DMS114 treated with DMSO at 0.1 percent for 48 hours (cell line): ENCODE data around the gene GATD1.

Experiments used
- DNase-seq: peaks from one replicate; lab custom pipeline; 2025; ENCODE audit not compliant: unreplicated experiment; lab: John Stamatoyannopoulos, UW

Gene GATD1

DNA sequence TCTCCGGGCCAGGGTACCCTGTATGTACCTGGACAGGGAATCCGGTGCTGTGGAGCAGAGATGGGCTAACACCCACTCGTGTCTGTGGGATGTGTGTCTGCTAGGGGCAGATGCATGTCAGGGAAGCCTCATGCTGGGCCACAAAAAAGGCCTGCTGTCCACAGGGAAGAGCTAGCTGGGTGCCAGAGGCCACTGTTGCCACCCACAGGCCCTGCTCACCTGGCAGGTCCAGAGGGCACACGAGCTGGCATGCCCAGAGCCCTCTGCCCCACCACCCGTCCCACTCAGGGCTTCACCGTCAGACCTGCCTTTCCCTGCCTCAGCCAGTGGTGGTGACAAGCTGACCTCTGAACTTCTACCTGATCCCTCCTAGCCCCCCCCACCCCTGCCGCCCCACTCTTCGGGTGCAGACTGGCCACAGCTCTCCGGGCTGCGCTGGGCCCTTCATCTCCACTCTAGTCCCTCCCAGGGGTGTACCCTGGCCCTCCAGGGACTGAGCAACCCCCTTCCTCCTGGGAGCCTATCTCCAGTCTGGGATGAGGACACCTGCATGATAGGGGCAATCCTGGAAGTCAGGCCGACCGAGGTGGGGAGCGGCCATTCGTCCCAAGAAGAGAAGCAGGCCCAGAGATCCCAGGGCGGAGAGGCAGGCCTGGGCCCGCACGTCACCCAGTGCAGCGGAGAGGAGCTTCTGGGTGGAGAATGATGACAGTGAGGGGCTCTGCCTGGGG lies 19.4 kb upstream of the GATD1 start:
- no peak for DNase-seq

DNA sequence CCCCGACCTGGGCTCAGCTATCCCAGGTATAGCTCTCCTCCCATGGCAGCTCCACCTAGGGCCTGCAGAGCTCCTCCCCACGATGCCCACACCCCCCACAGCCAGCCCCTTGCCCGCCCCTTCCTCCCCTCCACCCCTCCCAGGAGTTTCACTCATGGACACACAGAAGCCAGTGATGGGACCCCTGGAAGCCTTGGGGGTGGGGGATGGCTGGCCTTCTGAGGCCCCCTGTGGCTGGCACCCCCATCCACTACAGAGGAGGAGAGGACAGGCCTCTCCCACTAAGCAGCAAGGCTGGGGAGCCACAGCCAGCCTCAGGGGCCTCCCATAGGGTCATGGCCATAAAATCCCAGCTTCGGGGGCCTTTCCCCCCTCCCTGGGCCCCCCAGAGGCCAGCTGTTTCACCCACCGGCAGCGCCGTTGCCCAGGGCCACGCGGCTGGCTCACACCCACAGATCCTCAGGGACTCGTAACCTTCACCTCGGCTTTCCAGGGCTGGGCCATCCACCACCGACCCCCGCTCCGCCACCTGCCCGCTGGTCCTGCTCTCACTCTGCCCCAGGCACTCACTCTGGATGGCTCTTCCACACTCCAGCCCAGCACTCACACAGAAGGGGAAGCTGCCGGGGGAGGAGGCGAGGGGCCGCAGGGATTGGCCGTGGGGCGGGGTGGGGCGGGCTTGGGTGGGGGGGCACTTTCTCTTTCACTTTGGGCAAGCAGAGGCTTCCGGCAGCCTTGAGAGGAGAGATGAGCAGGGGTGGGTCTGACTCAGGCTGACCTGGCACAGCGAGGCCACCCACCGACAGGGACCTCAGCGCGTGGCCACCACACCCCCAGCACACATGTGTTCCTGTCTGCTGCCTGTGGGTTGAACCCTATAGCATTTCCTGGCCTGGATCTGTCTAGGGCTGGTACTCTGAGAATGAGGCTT lies 18.6 kb upstream of the GATD1 start:
- no peak for DNase-seq

DNA sequence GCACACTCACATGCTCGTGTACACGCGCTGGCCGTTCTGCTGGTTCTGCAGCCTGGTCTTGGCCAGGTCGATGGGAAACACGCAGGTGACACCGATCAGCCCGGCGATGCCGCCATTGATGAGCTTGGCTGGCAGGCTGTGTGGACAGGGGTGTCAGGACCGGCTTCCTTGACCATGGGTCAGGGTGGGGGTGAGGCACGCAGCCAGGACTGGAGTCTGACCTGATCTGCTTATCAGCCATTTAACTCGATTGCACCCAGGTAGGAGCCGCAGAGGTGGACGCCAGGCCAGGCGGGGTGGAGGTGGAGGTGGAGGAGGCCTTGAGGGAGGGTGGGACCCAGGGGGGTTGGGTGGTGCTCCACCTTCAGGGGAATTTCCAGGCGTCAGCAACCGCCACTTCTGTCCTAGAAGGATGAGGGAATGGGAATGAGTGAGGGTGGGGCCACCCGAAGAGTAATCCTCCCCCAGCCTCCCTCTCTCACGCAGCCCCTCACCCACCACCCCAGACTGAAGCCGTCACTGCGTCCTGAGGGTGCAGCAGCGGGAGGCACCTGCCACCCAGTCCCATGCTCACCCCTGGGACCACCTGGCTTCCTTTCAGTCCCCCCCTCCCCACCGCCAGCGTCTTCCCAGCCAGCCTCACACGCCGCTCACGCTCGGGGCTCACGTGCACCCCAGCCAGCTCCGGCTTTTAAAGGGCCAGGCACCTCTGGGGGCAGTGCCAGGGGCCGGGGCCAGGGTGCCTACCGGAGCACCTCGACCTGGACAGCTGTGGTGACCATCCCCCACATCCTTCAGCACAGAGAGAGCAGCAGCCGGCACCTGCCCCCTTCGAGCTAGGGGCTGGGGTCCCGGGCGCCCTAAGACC lies 17.7 kb upstream of the GATD1 start:
- DNase-seq: no peak

DNA sequence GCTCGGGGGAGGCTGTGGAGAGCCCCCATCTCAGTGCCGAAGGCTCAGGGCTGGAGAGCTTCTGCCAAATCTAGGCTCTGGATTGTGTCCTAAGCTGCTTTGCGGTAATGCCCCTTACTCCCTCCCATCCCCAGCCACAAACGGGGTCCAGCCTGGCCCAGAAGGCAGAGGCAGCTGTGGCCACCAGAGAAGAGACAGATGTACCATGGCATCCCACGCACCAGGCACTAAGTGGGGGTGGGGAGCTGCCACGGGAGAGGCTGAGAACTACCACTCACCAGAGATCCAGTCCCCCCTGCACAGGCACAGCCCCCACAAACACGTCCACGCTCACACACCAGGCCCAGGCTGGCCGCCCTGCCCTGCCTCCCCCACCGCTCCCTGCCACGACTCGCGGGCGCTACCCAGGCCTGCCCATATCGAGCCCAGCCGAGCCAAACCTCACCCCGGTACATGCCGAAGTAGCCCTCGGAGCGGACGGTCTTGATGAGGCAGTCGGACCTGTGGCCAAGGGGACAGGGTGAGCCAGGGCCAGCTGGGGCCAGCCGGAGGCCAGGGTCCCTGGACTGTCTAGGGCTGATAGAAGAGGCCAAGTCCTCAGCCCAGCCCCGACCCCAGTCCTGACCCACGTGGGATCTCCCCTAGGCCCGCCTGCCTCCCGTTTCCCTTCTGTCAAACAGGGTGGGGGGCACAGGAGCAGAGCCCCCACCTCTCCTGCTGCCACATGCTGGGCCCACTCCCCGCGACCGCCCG lies 16.9 kb upstream of the GATD1 start:
- DNase-seq: no peak

DNA sequence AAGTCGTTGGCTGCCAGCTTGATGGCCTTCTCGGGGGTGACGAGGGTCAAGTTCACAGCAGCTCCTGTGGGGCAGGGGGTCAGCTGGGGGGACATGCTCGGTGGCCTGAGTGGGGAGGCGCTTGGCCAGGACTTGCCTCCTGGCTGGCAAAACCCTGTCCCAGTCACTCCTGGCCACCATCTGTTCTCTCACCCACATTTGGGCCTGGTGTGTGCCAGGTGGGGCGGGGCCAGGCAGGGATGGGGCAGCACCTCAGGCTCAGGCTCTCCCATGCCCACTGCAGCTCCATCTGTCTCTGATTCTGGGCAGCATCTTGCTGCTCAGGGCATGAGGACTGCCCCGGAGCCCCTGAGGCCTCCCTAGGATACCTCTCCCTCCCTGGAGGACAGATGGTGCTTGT lies 16.3 kb upstream of the GATD1 start:
- DNase-seq: no peak

DNA sequence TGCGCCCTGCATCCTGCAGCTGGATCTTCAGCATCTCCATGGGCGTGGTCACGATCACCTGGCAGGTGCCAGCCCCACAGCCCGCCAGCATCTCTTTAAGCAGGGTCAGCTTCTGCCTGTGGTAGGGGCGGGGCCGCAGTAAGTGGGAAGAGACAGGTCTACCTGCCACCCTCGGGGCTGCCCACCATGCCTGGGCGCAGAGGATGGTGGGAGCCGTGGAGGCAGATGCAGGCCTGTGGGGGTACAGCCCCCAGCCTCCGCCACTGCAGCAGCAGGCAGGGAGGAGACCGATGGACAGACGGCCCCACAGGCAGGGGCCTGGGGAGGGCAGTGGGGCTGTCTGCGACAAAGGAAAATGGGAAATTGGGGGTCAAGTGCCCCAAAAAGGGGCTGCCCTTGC lies 15.6 kb upstream of the GATD1 start:
- no peak for DNase-seq

DNA sequence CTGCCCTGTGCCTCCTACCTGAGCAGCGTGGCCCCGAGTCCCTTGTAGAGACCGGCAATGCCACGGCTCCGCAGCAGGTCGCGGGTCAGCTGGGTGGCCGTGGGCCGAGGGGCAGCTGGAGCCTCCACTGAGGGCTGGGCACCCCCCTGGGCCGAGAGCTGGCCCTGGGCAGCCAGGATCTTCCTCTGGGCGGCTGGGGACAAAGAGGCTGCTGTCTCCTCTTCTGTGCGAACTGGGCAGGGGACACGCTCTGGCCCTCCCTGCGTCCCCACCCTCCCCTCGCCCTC lies 15.2 kb upstream of the GATD1 start:
- DNase-seq: no peak

DNA sequence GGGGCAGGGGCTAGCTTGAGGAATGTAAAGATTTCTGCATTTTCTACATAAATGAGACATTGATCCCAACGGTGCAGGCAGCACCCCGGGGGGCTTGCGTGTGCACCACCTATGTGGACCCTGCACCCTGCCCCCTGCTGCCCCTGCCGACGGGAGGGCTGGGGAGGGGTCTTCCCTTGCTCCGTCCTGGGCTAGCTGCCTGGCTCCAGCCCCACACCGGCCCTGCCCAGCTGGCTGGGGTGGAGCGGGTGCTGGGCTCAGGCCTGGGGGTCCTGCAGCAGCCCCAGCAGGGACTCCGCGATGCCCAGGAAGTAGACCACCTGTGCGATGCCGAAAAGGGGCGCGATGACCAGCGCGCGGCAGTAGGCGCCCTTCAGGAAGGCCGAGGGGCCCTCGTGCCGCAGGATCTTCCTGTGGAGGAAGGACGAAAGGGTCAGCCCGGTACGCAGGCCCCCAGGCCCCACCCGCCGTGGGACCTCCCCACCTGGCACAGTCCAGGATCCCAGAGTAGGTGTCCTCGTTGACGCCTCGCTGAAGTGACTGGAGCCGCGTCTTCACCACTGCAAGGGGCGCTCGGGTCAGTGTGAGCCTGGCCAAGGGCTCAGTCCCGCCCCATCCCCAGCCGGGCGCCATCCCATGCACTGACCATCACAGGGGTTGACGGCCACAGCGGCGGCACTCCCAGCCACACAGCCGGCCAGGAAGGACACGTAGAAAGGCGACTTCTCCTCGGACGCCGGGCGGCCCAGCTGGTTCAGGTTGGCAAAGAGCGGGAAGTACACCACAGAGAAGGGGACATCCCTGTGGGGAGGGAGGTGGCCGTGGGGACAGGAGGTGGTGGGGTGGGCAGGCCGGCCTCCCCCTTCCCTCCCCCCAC lies 14.6 kb upstream of the GATD1 start:
- DNase-seq: no peak

DNA sequence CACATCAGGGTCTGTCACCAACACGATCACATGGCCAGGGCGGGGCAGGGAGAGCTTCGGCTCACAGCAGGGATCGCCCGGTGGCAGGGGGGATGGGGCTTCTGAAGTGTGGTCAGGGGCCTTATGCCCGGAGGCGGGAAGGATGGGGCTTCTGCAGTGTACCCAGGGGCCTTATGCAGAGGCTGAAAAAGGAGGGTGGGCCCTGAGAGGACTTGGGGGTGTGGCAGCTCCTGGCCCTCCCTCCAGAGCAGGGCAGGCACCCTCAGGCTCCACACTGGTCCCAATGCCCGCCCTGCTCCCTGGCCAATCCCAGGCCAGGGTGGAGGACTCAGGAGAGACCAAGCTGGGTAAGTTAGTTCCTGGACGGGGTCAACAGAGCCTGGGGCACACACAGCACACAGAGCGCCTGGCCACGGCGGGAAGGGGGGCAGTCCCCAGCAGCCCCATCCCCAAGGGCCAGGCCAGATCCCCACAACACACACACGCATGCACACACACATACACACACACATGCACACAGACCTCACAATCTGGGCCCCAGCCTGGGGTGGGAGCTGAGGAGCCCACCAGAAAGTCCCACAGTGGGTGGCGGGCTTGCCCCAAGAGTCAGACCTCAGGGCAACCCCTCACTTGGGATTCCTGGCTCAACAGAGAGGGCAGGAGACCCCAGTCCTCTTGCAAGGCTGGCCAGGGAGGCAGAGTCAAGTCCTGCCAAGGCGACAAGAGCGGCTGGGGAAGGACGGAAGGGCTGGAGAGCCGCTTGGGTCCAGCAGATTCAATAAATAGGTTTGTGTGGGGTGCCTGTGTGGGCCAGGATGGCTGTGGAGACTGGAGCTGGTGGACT lies 13.7 kb upstream of the GATD1 start:
- DNase-seq: no peak

DNA sequence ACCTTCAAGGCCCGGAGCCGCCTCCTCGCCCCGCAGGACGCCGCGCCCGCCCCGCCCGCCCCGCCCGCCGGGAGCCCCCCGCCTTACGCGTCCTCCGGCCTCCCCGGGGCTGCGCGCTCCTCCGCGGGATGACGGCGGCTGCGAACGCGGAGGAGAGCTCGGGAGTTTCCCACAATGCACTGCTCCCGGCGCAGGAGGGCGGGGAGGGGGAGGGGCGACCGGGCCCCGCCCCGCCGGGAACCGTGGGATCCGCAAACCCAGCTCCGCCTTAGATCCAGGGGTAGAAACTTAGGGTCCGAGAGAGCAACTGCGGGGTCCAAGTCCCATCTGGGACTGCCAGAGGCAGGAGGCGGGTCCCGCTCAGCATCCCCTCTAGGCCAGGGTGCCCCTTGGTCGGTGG lies 12.7 kb upstream of the GATD1 start, which contains the start of gene CEND1:
CEND1 (minus strand) TSS at position 148 of the 400 bp plus-strand sequence. CDS start 1,514 bp downstream, outside the sequence.
- no peak for DNase-seq

DNA sequence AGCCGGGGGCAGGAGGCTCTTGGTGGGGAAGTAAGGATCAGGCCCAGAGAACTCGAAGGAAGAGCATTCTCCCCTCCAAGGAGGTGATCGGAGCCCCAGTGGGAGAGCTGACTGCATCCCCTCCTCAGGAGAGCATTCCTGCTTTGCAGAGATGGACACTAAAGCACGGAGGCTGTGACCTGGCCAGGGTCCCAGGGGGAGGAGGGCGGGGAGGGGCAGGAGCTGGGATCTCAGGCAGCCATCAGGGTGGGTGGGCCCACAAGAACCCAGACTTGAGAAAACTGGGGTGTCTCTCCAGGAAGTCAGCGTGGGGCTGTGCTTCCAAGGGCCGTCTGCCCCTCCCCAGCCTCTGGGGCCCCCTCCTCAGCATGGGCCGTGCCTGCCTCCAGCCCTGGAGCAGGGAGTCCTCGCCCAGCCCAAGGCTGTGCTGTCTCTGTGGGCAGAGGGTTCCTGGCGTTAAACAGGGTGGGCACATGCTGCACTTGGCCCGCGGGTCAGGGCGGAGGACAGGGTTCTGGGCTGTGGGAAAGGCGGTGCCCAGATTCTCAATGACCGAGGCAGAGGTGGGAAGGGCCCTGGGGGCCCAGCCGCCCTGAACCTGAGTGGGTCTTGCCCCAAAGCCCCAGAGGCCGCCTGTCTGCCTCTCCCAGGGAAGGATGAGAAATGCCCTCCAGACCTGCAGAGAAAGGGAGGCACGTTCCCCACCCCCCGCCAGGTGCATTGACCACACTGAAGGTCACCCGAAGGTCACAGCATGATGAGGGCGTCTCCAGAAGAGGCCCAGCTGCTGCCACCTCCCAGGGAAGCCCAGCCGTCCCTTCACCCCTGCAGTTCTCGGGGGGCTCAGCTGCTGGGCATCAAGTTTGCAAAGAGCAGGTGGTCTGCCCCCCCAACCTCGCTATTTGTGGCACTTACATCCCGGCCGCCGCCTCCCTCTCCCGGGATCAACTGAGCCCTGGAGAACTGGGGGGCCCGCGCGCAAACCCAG lies 12.0 kb upstream of the GATD1 start:
- no peak for DNase-seq

DNA sequence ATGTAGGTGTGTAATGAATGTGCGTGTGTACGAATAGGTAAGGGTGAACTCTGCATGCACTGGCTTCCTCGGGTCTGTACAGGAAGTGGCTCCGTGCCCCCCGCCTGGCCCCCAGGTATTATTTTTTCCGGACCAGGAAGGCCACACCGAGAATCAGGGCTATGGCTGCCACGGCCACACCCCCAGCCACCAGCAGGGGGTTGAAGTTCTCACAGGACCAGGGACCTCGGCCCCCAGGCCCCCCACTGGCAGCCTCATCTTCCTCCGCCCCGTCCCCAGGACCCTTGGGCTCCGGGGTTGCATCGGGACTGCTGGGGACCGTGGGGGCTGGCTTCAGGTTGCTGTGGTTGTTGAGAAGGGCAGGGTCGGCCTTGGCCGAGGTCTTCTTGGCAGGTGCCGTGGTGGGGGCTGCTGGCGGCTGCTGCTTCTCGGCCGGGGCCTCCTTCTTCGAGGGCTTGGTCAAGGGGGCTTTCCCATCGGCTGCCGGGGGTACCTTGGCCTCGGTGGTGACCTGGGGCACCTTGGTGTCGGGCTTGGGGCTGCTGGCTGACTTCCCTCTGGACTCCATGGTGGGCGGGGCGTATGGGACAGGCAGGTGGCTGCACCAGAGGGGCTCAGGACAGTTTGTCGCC lies 10.8 kb upstream of the GATD1 start:
- no peak for DNase-seq

DNA sequence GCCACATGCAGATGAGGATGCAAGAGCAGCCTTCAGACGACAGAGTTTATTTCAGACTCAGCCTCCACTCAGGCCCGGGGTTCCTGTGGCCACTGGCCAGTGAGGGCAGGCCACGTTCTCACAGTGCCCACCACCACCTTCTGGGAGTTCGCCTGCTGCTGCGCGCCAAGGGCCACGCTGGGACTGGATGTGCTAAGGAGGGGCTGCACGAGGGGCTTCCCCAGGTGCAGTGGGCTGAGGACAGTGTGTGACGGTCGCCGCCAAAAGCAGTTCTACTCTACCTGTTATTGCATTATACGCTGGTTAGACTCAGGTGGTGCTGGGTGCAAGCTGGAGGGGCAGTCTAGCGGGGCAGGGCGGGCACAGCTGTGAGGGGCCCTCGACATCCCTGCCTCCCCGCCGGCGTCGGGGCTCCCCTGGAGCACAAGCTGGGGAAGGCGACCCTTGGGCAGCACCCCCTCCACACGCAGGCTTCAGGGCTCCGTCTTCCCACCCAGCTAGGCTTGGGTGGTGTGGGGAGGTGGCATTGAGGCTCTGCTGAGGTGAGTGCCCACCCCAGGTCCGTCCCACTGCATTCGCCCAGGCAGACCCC lies 9.9 kb upstream of the GATD1 start:
- no peak for DNase-seq

DNA sequence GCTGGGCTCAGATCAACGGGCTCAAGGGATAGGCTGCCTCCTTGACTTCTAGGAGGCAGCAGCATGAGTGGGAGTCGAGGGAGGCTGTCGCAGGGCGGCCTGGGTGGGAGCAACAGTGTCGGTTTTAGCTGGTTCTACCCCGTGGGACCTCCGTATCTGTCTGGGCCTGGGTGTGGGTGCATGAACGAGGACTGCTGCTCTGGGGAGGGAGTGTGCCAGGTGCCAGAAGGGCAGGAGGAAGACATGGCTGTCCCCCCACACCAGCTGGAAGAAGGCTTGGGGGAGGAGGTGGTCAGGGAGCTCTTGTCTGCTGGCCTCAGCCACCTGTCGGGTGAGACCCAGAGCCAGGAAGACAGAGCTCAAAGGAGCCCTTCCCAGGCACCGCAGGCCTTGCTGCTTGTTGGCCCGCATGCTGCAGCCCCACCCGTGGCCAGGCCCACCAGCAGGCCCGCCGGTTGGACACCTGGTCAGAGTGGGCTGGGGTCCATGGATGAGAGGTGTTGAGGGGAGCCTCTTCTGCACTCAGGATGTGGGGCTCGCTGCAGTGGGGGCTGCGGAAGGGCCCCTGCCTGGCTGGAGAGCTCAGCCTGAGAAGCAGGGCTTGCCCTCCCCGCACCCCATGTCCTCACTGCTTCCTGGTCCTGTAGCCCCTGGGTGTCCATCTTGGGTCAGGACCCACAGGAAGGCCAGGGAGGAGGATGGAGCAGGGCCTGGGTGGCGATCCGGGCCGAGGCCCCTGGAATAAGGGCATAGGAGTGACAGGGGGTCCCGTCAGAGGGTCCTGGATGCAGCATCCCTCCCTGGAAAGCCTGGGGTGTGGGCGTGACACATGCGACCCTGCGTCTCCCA lies 9.2 kb upstream of the GATD1 start:
- no peak for DNase-seq

DNA sequence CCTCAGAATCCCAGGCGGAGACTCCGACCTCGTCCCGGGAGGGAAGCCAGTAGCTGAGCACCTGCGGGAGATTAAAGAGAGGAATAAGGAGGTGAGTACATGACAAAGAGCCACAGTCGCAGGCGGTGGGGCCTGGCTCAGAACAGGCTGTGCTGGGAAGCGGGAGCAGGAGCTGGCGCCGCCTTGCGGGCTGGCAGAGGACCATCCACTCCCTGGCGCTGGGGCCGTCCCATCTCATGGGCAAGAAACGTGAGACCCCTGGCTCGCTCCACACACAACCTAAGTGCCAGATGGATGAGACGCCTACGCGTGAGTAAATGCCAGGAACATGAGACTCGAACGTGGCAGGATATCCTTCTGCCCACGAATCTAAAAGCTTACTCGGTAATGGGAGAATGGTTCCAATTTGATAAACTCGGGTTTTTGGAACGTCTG lies 6.3 kb upstream of the GATD1 start:
- DNase-seq: no peak
